Smooth muscle cell (in vitro differentiated cells): ENCODE data around the gene PDE4D. TPM values are rescaled to one million over a fixed set of nuclear protein-coding genes. Genes with fewer than 3 reads are reported as not detected.

Experiments used
- DNase-seq: peaks from one replicate; lab custom pipeline; 2025; ENCODE audit not compliant: unreplicated experiment; lab: John Stamatoyannopoulos, UW
- H2AFZ ChIP-seq: fragments of 200-600 bp; sonication (generic); 2 replicates; pipeline ENCODE4 v1.6.0; 2016; ENCODE audit warnings: antibody characterized with exemption, low read depth, mild to moderate bottlenecking
- H3F3A ChIP-seq: fragments of 200-600 bp; sonication (generic); 2 replicates; pipeline ENCODE4 v1.6.0; 2017; ENCODE audit warnings: antibody characterized with exemption, low read depth
- H3K27ac ChIP-seq: fragments of 200-600 bp; sonication (generic); 2 replicates; pipeline ENCODE4 v1.5.1; 2016; ENCODE audit warnings: low read depth, mild to moderate bottlenecking
- H3K27me3 ChIP-seq: fragments of 200-600 bp; sonication (generic); 2 replicates; pipeline ENCODE4 v1.6.1; 2016; ENCODE audit warnings: low read depth, mild to moderate bottlenecking
- H3K36me3 ChIP-seq: fragments of 200-600 bp; sonication (generic); 2 replicates; pipeline ENCODE4 v1.5.1; 2016; ENCODE audit warnings: low read depth
- H3K4me1 ChIP-seq: fragments of 200-600 bp; sonication (generic); 2 replicates; pipeline ENCODE4 v1.5.1; 2016; ENCODE audit warnings: low read depth
- H3K4me2 ChIP-seq: fragments of 200-600 bp; sonication (generic); 2 replicates; pipeline ENCODE4 v1.6.0; 2016; ENCODE audit warnings: mild to moderate bottlenecking
- H3K4me3 ChIP-seq: fragments of 200-600 bp; sonication (generic); 2 replicates; pipeline ENCODE4 v1.5.1; 2016; ENCODE audit warnings: mild to moderate bottlenecking
- H3K79me2 ChIP-seq: fragments of 200-600 bp; sonication (generic); 2 replicates; pipeline ENCODE4 v1.6.0; 2016; ENCODE audit warnings: low read depth, mild to moderate bottlenecking
- H3K9ac ChIP-seq: fragments of 200-600 bp; sonication (generic); 2 replicates; pipeline ENCODE4 v1.6.0; 2016; ENCODE audit warnings: low read depth
- H3K9me3 ChIP-seq: fragments of 200-600 bp; sonication (generic); replicated peaks from 2 replicates; pipeline ENCODE4 v1.5.1; 2016; ENCODE audit warnings: low read depth
- H4K20me1 ChIP-seq: fragments of 200-600 bp; sonication (generic); 2 replicates; pipeline ENCODE4 v1.6.0; 2016; ENCODE audit warnings: low read depth
- CTCF ChIP-seq: fragments of 200-600 bp; sonication (generic); IDR thresholded peaks from 2 replicates; pipeline ENCODE4 v1.5.1; 2017; ENCODE audit warnings: borderline replicate concordance, mild to moderate bottlenecking, antibody characterized with exemption; ENCODE audit not compliant: insufficient read depth, poor library complexity, severe bottlenecking
- WGBS: methylation state at CpG from one replicate; pipeline ENCODE4 v1.1.7; 2016; ENCODE audit warnings: low lambda C conversion rate; 5-methylcytosine and 5-hydroxymethylcytosine counted together
- polyA plus RNA-seq: library from polyadenylated mRNA; unstranded; fragments of >200 nt; fragmentation: Nextera tagmentation; extraction: Ambion mirVana; gene quantifications from 2 replicates; pipeline ENCODE4 v1.2.1, GENCODE V29; 2016
- total RNA-seq: library from RNA; depleted of rRNA; stranded (reverse); fragments of >200 nt; gene quantifications from 2 replicates; pipeline ENCODE4 v1.2.3, GENCODE V29; 2014

PDE4D gene
- total and polyA plus RNA-seq, 2 experiments from 2014 or later, result 16.4 to 61.0 TPM

- no peak for DNase-seq
Observed at GRCh38 chr5:59732806-59733205, 160.7 kb downstream of the PDE4D start.

GRCh38 chr5:59732301-59732700, 161.2 kb downstream of the PDE4D start:
- H3K9ac ChIP-seq, result no peak overlapping the region
- no peaks in the 10 kb centered on the region for H3K27me3 ChIP-seq
- no peak for DNase-seq
- H3K9me3 ChIP-seq, result no peaks in the 10 kb centered on the region
- no peaks in the 10 kb centered on the region for H3K4me1 ChIP-seq
- H3K4me2 ChIP-seq, result no peak overlapping the region
- no peak overlapping the region for H3K4me3 ChIP-seq
- H4K20me1 ChIP-seq, result no peaks in the 10 kb centered on the region
- H2AFZ ChIP-seq, result no peak overlapping the region
- 94% methylated on average over 2 of the region's 2 CpGs for WGBS
- no peaks in the 10 kb centered on the region for H3F3A ChIP-seq
- no peaks in the 10 kb centered on the region for H3K36me3 ChIP-seq
- peaks cover 6% of the 10 kb centered on the region for H3K79me2 ChIP-seq
- H3K27ac ChIP-seq, result no peak overlapping the region
- no peak for TF ChIP-seq CTCF

More at GRCh38 chr5:59732806-59733205, 160.7 kb downstream of the PDE4D start:
- Histone ChIP-seq H3F3A (no peaks in the 10 kb centered on the region), H3K27me3 (no peaks in the 10 kb centered on the region), H3K27ac (no peak overlapping the region), H3K9ac (no peak overlapping the region), H4K20me1 (no peaks in the 10 kb centered on the region), H2AFZ (no peak overlapping the region), H3K4me1 (no peaks in the 10 kb centered on the region), H3K4me2 (no peak overlapping the region), H3K79me2 (peaks cover 11% of the 10 kb centered on the region), H3K9me3 (no peaks in the 10 kb centered on the region), H3K4me3 (no peak overlapping the region), H3K36me3 (no peaks in the 10 kb centered on the region)
- no peak for TF ChIP-seq CTCF

GRCh38 chr5:59731809-59732208, 161.7 kb downstream of the PDE4D start:
- WGBS, result 95% methylated on average over 1 of the region's 1 CpG
- H4K20me1 ChIP-seq, result no peaks in the 10 kb centered on the region
- no peak overlapping the region for H3K27ac ChIP-seq
- no peaks in the 10 kb centered on the region for H3K36me3 ChIP-seq
- H2AFZ ChIP-seq, result no peak overlapping the region
- no peak overlapping the region for H3K4me3 ChIP-seq
- H3K4me1 ChIP-seq, result no peaks in the 10 kb centered on the region
- peaks cover 3% of the 10 kb centered on the region for H3K79me2 ChIP-seq
- no peak for DNase-seq
- no peak for TF ChIP-seq CTCF
- H3K27me3 ChIP-seq, result no peaks in the 10 kb centered on the region
- H3K9ac ChIP-seq, result no peak overlapping the region
- H3K9me3 ChIP-seq, result no peaks in the 10 kb centered on the region
- H3K4me2 ChIP-seq, result no peak overlapping the region
- no peaks in the 10 kb centered on the region for H3F3A ChIP-seq

GRCh38 chr5:59729820-59730219, 163.7 kb downstream of the PDE4D start:
- Histone ChIP-seq H2AFZ (no peak overlapping the region), H3K79me2 (peaks cover 3% of the 10 kb centered on the region), H3F3A (peaks cover 4% of the 10 kb centered on the region), H3K4me3 (no peak overlapping the region), H3K9me3 (no peaks in the 10 kb centered on the region), H3K27ac (no peak overlapping the region), H3K4me1 (peaks cover 5% of the 10 kb centered on the region), H3K27me3 (no peaks in the 10 kb centered on the region), H3K9ac (no peak overlapping the region), H3K36me3 (no peaks in the 10 kb centered on the region), H4K20me1 (no peaks in the 10 kb centered on the region), H3K4me2 (no peak overlapping the region)
- TF ChIP-seq CTCF, result no peak
- WGBS, result 91% methylated on average over 2 of the region's 2 CpGs
- DNase-seq, result no peak
